HFFc6 (cell line): ENCODE measurements around the gene PRPF31. TPM values are rescaled to one million over a fixed set of nuclear protein-coding genes. Genes with fewer than 3 reads are reported as not detected.

Experiments used
- DNase-seq: peaks from one replicate; pipeline ENCODE4 v3.0.0-alpha.2; 2018
- H3K27ac Mint-ChIP-seq: 2 replicates; pipeline ENCODE4 v1.8.0; 2020; ENCODE audit warnings: mild to moderate bottlenecking, mixed read lengths
- H3K27me3 Mint-ChIP-seq: 2 replicates; pipeline ENCODE4 v1.8.0; 2021; ENCODE audit warnings: mild to moderate bottlenecking, moderate library complexity, mixed read lengths; ENCODE audit not compliant: insufficient read depth
- H3K36me3 Mint-ChIP-seq: 2 replicates; pipeline ENCODE4 v1.8.0; 2021; ENCODE audit warnings: low read depth, mixed read lengths
- H3K4me1 Mint-ChIP-seq: 2 replicates; pipeline ENCODE4 v1.8.0; 2020; ENCODE audit warnings: low read depth, mixed read lengths
- H3K4me3 Mint-ChIP-seq: 2 replicates; pipeline ENCODE4 v1.8.0; 2020; ENCODE audit warnings: mild to moderate bottlenecking, moderate library complexity, mixed read lengths
- H3K9me3 Mint-ChIP-seq: 2 replicates; pipeline ENCODE4 v1.8.0; 2020; ENCODE audit warnings: mild to moderate bottlenecking, mixed read lengths
- CTCF ChIP-seq: fragments of 200-600 bp; sonication (generic); IDR thresholded peaks from 2 replicates; pipeline ENCODE4 v1.5.0; 2021; ENCODE audit warnings: antibody characterized with exemption, mild to moderate bottlenecking
- total RNA-seq, 6 experiments: library from RNA; stranded (reverse); fragmentation: NEBNext Ultra II Directional; extraction: Animal tissue kit (Norgen Biotek cat#: 25700); gene quantifications; 2 replicates in 1 of 6; 3 replicates in 5 of 6; pipeline ENCODE4 v1.2.3, GENCODE V29; 2021

Gene PRPF31
- total RNA-seq, 6 experiments from 2014 or later, result 66.1 to 92.5 (median 83.6) TPM

- Mint-ChIP-seq H3K4me3 (no peak overlapping the region), H3K27me3 (peaks cover 2% of the 10 kb centered on the region), H3K4me1 (peaks cover 17% of the 10 kb centered on the region), H3K36me3 (peaks cover 13% of the 10 kb centered on the region), H3K9me3 (no peaks in the 10 kb centered on the region), H3K27ac (no peak overlapping the region)
- no peak for TF ChIP-seq CTCF
- no peak for DNase-seq
Observed at GRCh38 chr19:54104998-54105715, 10.4 kb upstream of the PRPF31 start.

GRCh38 chr19:54105796-54106195, 9.8 kb upstream of the PRPF31 start:
- no peak for DNase-seq
- Mint-ChIP-seq H3K27me3 (peaks cover 2% of the 10 kb centered on the region), H3K36me3 (peaks cover 18% of the 10 kb centered on the region), H3K4me1 (peaks cover 12% of the 10 kb centered on the region), H3K4me3 (no peak overlapping the region), H3K27ac (no peak overlapping the region), H3K9me3 (no peaks in the 10 kb centered on the region)
- no peak for TF ChIP-seq CTCF

- no peaks in the 10 kb centered on the region for H3K9me3 Mint-ChIP-seq
- peaks cover 21% of the 10 kb centered on the region for H3K36me3 Mint-ChIP-seq
- peaks cover 5% of the 10 kb centered on the region for H3K4me1 Mint-ChIP-seq
- TF ChIP-seq CTCF, result no peak
- no peak for DNase-seq
- H3K27me3 Mint-ChIP-seq, result peaks cover 2% of the 10 kb centered on the region
- H3K4me3 Mint-ChIP-seq, result no peak overlapping the region
- H3K27ac Mint-ChIP-seq, result no peak overlapping the region
Observed at GRCh38 chr19:54106716-54107115, 8.8 kb upstream of the PRPF31 start.

GRCh38 chr19:54107876-54108490, 7.6 kb upstream of the PRPF31 start:
- Mint-ChIP-seq H3K4me3 (no peak overlapping the region), H3K36me3 (peaks cover 24% of the 10 kb centered on the region), H3K27ac (no peak overlapping the region), H3K27me3 (peaks cover 2% of the 10 kb centered on the region), H3K4me1 (no peaks in the 10 kb centered on the region), H3K9me3 (no peaks in the 10 kb centered on the region)
- no peak for DNase-seq
- no peak for TF ChIP-seq CTCF

- H3K36me3 Mint-ChIP-seq, result peaks cover 29% of the 10 kb centered on the region
- peaks cover 2% of the 10 kb centered on the region for H3K27me3 Mint-ChIP-seq
- no peaks in the 10 kb centered on the region for H3K9me3 Mint-ChIP-seq
- no peak for TF ChIP-seq CTCF
- no peak overlapping the region for H3K27ac Mint-ChIP-seq
- H3K4me1 Mint-ChIP-seq, result no peaks in the 10 kb centered on the region
- no peak for DNase-seq
- no peak overlapping the region for H3K4me3 Mint-ChIP-seq
Observed at GRCh38 chr19:54108496-54108895, 7.1 kb upstream of the PRPF31 start.
